Measurements from ENCODE around the gene DTNBP1.
A peak's percentile ranks its signal among the peaks of the same experiment; 100 is the strongest.

Gene DTNBP1

DNA sequence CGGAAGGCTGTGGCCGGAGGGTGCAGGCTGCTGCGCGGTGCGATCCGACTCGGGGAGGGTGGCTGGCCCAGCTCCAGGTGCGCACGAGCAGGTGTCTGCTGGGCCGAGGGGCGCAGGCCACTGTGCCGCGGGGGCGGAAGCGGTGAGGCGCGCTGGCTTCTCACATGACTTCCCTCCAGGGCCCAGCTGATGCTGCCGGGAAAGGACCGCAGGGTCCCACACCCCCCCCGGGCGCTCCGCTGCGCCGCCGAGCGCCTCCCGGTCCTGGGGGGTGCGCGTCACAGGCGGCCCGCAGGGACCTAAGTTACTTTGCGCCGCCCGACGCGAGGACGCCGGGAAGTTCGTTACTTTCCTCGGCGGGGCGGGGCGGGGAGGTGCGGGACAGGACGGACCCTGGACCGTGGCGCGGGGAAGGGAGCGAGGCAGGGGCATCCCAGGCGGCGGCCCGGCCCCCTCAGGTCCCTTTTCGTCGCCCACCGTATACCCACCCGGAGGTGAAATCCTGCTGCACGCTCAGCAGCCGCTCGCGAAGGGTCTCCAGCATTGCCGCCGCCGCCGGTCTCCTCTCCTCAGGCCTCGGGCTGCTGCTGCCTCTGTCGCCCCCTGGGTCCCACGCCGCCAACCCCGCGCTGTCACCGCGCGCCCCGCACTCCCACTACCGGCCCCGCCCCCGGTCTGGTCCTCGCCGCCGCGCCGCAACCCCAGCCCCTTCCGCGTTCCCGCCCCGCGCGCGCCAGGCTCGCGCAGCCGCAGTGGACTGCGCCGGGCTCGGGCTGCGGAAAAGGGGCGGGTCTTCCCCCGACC is at the start of gene DTNBP1 (continued):
- TF ChIP-seq, protein P1, sequence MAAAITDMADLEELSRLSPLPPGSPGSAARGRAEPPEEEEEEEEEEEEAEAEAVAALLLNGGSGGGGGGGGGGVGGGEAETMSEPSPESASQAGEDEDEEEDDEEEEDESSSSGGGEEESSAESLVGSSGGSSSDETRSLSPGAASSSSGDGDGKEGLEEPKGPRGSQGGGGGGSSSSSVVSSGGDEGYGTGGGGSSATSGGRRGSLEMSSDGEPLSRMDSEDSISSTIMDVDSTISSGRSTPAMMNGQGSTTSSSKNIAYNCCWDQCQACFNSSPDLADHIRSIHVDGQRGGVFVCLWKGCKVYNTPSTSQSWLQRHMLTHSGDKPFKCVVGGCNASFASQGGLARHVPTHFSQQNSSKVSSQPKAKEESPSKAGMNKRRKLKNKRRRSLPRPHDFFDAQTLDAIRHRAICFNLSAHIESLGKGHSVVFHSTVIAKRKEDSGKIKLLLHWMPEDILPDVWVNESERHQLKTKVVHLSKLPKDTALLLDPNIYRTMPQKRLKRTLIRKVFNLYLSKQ (tag by site-specific recombination; IDR thresholded peaks at IDR 0.05; ENCODE audit: borderline replicate concordance), result no peak
- TF ChIP-seq SP7 (tag by site-specific recombination; IDR thresholded peaks at IDR 0.05) (peak; percentile 72; the same call in 1 of the 2 replicates), PRDM1 (tag by site-specific recombination; IDR thresholded peaks at IDR 0.05) (0 out of 2 replicates have a peak, but pooled peaks have one; percentile 4), ZNF501 (tag by site-specific recombination; IDR thresholded peaks at IDR 0.05) (peak; percentile 72), ZEB2 (tag by site-specific recombination; IDR thresholded peaks at IDR 0.05) (peak; percentile 80), ZNF24 (tag by site-specific recombination; IDR thresholded peaks at IDR 0.05) (peak; percentile 65; the same call in 1 of the 2 replicates), ZNF311 (tag by site-specific recombination; IDR thresholded peaks at IDR 0.05; ENCODE audit: borderline replicate concordance) (no peak), ZBTB26 (tag by site-specific recombination; optimal IDR thresholded peaks at IDR 0.05) (peak; percentile 96), ZNF785 (tag by site-specific recombination; IDR thresholded peaks at IDR 0.05) (no peak), YY1 (tag by site-specific recombination; IDR thresholded peaks at IDR 0.05) (0 out of 2 replicates have a peak, but pooled peaks have one; percentile 14), ZNF692 (tag by site-specific recombination; IDR thresholded peaks at IDR 0.05) (peak; percentile 84), ZNF121 (tag by site-specific recombination; IDR thresholded peaks at IDR 0.05) (no peak), INSM2 (tag by site-specific recombination; IDR thresholded peaks at IDR 0.05) (no peak), ZNF610 (tag by site-specific recombination; IDR thresholded peaks at IDR 0.05; ENCODE audit: borderline replicate concordance) (peak; percentile 70; the same call in 1 of the 2 replicates), ZNF404 (tag by site-specific recombination; IDR thresholded peaks at IDR 0.05) (no peak), ZNF670 (tag by site-specific recombination; IDR thresholded peaks at IDR 0.05; ENCODE audit: low read depth) (no peak), ZBTB10 (tag by site-specific recombination; IDR thresholded peaks at IDR 0.05) (peak; percentile 78), ZBTB17 (tag by site-specific recombination; IDR thresholded peaks at IDR 0.05) (peak; percentile 87), ZSCAN23 (tag by site-specific recombination; IDR thresholded peaks at IDR 0.05) (no peak), ZNF394 (tag by site-specific recombination; IDR thresholded peaks at IDR 0.05; ENCODE audit: borderline replicate concordance) (no peak; the same call in 1 of the 2 replicates), SALL2 (tag by site-specific recombination; IDR thresholded peaks at IDR 0.05; ENCODE audit: borderline replicate concordance) (no peak), ZNF548 (tag by site-specific recombination; IDR thresholded peaks at IDR 0.05) (no peak), ZNF433 (tag by site-specific recombination; IDR thresholded peaks at IDR 0.05; ENCODE audit: low read depth) (no peak), ZFP69B (tag by site-specific recombination; IDR thresholded peaks at IDR 0.05) (peak; percentile 77; the same call in 1 of the 2 replicates), ZNF704 (tag by site-specific recombination; IDR thresholded peaks at IDR 0.05) (no peak), KLF17 (tag by site-specific recombination; IDR thresholded peaks at IDR 0.05) (0 out of 2 replicates have a peak, but pooled peaks have one; percentile 41), GLIS2 (tag by site-specific recombination; IDR thresholded peaks at IDR 0.05) (peak; percentile 94), ZNF354C (tag by site-specific recombination; IDR thresholded peaks at IDR 0.05; ENCODE audit: borderline replicate concordance, low read depth) (no peak)

Data from HEK293 (cell line).